GM12875 (cell line): ENCODE data around the gene SUSD6.

Source experiments
- H3K4me3 ChIP-seq: one replicate; pipeline ENCODE4 v1.5.1; 2011; ENCODE audit warnings: low read depth, low read length, control low read depth
- CTCF ChIP-seq: IDR thresholded peaks from 2 replicates; pipeline ENCODE4 v1.5.1; 2011; ENCODE audit warnings: low read depth, mild to moderate bottlenecking, control low read depth, inconsistent platforms, low read length, moderate library complexity, borderline replicate concordance; ENCODE audit not compliant: insufficient read depth

The SUSD6 gene

GRCh38 chr14:69658664-69659261 lies 47.4 kb downstream of the SUSD6 start:
- H3K4me3 ChIP-seq, result no peak overlapping the region
- no peak for TF ChIP-seq CTCF

- H3K4me3 ChIP-seq, result no peak overlapping the region
- no peak for TF ChIP-seq CTCF
These were observed 49.2 kb downstream of the SUSD6 start for GRCh38 chr14:69660344-69661193.

GRCh38 chr14:69661194-69661537 lies 49.8 kb downstream of the SUSD6 start:
- no peak overlapping the region for H3K4me3 ChIP-seq
- no peak for TF ChIP-seq CTCF

- no peak overlapping the region for H3K4me3 ChIP-seq
- TF ChIP-seq CTCF, result no peak
These were observed 51.4 kb downstream of the SUSD6 start for GRCh38 chr14:69662636-69663299.

- H3K4me3 ChIP-seq, result no peak overlapping the region
- TF ChIP-seq CTCF, result no peak
These were observed 51.9 kb downstream of the SUSD6 start for GRCh38 chr14:69663300-69663643.

GRCh38 chr14:69664265-69664664 lies 52.9 kb downstream of the SUSD6 start:
- TF ChIP-seq CTCF, result no peak
- no peak overlapping the region for H3K4me3 ChIP-seq
